Panc1 (cell line): Measurements from ENCODE around the gene ADORA1. TPM values are rescaled to one million over a fixed set of nuclear protein-coding genes. Genes with fewer than 3 reads are reported as not detected.

ENCODE experiments used
- ATAC-seq: fragments of 200-7000 bp; cut with Tn5 transposase; 2 replicates; pipeline ENCODE4 v1.9.1; 2020; ENCODE audit warnings: mild to moderate bottlenecking, moderate library complexity
- BruUV-seq: library from RNA; stranded (reverse); fragments of 400-500 nt; replicated peaks from 2 replicates; lab custom pipeline; 2021; lab: Mats Ljungman, UMichigan
- CTCF ChIA-PET: fragments of 300-600 bp; sonication (Branson Sonifier 250); formaldehyde crosslinking; loops from one replicate; lab custom pipeline; 2022; ENCODE audit warnings: antibody characterized with exemption; lab: Charles Lee
- POLR2A ChIA-PET: fragments of 300-600 bp; sonication (Branson Sonifier 250); formaldehyde crosslinking; loops from one replicate; lab custom pipeline; 2022; ENCODE audit warnings: antibody characterized with exemption; lab: Charles Lee
- DNase-seq: peaks from one replicate; pipeline ENCODE4 v3.0.0-alpha.2; 2010; ENCODE audit warnings: low read depth, low spot score
- H3K27ac ChIP-seq: 2 replicates; pipeline ENCODE4 v1.5.1; 2011; ENCODE audit warnings: mild to moderate bottlenecking, low read length, inconsistent platforms
- H3K27me3 ChIP-seq: fragments of 200-500 bp; sonication (Bioruptor generic); 2 replicates; pipeline ENCODE4 v1.6.0; 2014; ENCODE audit warnings: low read length, inconsistent platforms; ENCODE audit not compliant: control insufficient read depth, insufficient read depth
- H3K36me3 ChIP-seq: fragments of 200-500 bp; sonication (Bioruptor generic); 2 replicates; pipeline ENCODE4 v1.5.1; 2014; ENCODE audit warnings: inconsistent platforms, mild to moderate bottlenecking, low read length, moderate library complexity; ENCODE audit not compliant: control insufficient read depth, insufficient read depth
- H3K4me1 ChIP-seq: 2 replicates; pipeline ENCODE4 v1.5.1; 2011; ENCODE audit warnings: inconsistent platforms, mild to moderate bottlenecking, low read length, moderate library complexity; ENCODE audit not compliant: control insufficient read depth, insufficient read depth
- H3K4me3 ChIP-seq, 2 experiments: 2 replicates each; pipeline ENCODE4 v1.5.1; 2011 to 2012; ENCODE audit warnings: low read depth in 2 of 2, low read length in 2 of 2, mild to moderate bottlenecking in 2 of 2, inconsistent platforms in 1 of 2, moderate library complexity in 1 of 2
- H3K9me3 ChIP-seq: fragments of 200-500 bp; sonication (Bioruptor generic); 2 replicates; pipeline ENCODE4 v1.5.1; 2014; ENCODE audit warnings: low read depth, mild to moderate bottlenecking, inconsistent platforms, low read length, moderate library complexity; ENCODE audit not compliant: control insufficient read depth, insufficient read depth
- CTCF ChIP-seq: fragments of 450-650 bp; IDR thresholded peaks from 2 replicates; pipeline ENCODE4 v1.5.1; 2017; ENCODE audit warnings: mild to moderate bottlenecking
- POLR2AphosphoS5 ChIP-seq: IDR thresholded peaks from 2 replicates; pipeline ENCODE4 v1.6.1; 2012; ENCODE audit warnings: mild to moderate bottlenecking, low read depth, low read length, moderate library complexity
- SIN3A ChIP-seq: IDR thresholded peaks from 2 replicates; pipeline ENCODE4 v1.6.1; 2012; ENCODE audit warnings: low read depth, mild to moderate bottlenecking, low read length, moderate library complexity, borderline replicate concordance; ENCODE audit not compliant: insufficient read depth
- TCF7L2 ChIP-seq: IDR thresholded peaks from 2 replicates; pipeline ENCODE4 v1.6.1; 2011; ENCODE audit warnings: mild to moderate bottlenecking, low read depth, low read length, inconsistent platforms
- in situ Hi-C: cut with HindIII; loops from 2 replicates; pipeline ENCODE4 v1.10.0; 2016; ENCODE audit warnings: low sequenced_read_pairs, low pct_unique_long_range_greater_than_20kb
- intact Hi-C: fragments of 100-400 bp; cut with micrococcal nuclease; formaldehyde crosslinking; loops from one replicate; pipeline ENCODE4 v1.10.0; 2022; ENCODE audit not compliant: unreplicated experiment
- total RNA-seq: library from RNA; stranded (reverse); gene quantifications from one replicate; pipeline ENCODE4 v1.2.1, GENCODE V29; 2021; ENCODE audit not compliant: unreplicated experiment
- TF ChIP-seq, protein P1 (sequence below), 2 experiments: IDR thresholded peaks; 2 replicates each; pipeline ENCODE4 v1.6.1; 2011 to 2012; ENCODE audit warnings: low read depth in 2 of 2, control low read depth in 1 of 2, low read length in 1 of 2, mild to moderate bottlenecking in 1 of 2, moderate library complexity in 1 of 2; ENCODE audit not compliant: insufficient read depth in 1 of 2

ADORA1 gene
- total RNA-seq, 1 experiment from 2014 or later = 8.5 TPM

DNA sequence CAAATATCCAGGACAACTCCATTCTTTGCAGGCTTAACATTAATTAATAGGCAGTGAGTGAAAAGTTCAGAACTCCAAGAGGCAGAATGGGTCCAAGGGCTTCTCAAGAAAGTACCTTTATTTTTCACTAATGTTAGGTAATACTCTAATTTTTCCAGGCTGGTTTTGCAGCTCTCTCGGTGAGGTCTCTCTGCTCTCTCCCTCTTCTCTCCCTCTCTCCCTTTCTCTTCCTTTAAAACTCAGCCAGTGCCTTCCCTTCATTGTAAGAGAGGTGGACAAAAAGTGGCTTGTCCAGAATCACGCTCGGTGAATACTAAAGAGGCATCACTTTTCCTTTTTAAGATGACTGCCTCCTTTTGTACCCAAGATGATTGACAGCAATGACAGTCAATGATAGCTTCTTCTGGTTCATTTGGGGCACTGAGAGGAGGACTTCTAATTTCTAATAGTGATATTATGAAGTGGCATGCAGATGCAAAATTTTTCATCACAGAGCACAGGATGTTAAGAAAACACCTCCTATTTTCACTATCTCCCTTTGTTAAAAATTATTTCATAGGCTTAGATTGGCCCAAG lies 60.3 kb downstream of the ADORA1 start:
- POLR2A ChIA-PET = no interaction called here
- BruUV-seq = no TSS peak
- Histone ChIP-seq H3K27me3 (peaks cover 2% of the 10 kb centered on the region; the same call in 1 of the 2 replicates), H3K9me3 (no peaks in the 10 kb centered on the region), H3K4me3 (no peak overlapping the region), H3K4me1 (no peaks in the 10 kb centered on the region), H3K27ac (no peak overlapping the region), H3K36me3 (no peaks in the 10 kb centered on the region)
- intact Hi-C loops (no loop called here), in situ Hi-C loops (no loop called here)
- no peak for ATAC-seq
- no peak for TF ChIP-seq TCF7L2
- TF ChIP-seq CTCF = no peak
- no peak for TF ChIP-seq POLR2AphosphoS5
- no peak for TF ChIP-seq SIN3A
- TF ChIP-seq, protein P1, sequence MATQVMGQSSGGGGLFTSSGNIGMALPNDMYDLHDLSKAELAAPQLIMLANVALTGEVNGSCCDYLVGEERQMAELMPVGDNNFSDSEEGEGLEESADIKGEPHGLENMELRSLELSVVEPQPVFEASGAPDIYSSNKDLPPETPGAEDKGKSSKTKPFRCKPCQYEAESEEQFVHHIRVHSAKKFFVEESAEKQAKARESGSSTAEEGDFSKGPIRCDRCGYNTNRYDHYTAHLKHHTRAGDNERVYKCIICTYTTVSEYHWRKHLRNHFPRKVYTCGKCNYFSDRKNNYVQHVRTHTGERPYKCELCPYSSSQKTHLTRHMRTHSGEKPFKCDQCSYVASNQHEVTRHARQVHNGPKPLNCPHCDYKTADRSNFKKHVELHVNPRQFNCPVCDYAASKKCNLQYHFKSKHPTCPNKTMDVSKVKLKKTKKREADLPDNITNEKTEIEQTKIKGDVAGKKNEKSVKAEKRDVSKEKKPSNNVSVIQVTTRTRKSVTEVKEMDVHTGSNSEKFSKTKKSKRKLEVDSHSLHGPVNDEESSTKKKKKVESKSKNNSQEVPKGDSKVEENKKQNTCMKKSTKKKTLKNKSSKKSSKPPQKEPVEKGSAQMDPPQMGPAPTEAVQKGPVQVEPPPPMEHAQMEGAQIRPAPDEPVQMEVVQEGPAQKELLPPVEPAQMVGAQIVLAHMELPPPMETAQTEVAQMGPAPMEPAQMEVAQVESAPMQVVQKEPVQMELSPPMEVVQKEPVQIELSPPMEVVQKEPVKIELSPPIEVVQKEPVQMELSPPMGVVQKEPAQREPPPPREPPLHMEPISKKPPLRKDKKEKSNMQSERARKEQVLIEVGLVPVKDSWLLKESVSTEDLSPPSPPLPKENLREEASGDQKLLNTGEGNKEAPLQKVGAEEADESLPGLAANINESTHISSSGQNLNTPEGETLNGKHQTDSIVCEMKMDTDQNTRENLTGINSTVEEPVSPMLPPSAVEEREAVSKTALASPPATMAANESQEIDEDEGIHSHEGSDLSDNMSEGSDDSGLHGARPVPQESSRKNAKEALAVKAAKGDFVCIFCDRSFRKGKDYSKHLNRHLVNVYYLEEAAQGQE (IDR thresholded peaks at IDR 0.05; ENCODE audit: insufficient read depth in 1 of 2, low read depth in 2 of 2, low read length in 1 of 2) = no peak
- DNase-seq = no peak
- CTCF ChIA-PET = no interaction called here

DNA sequence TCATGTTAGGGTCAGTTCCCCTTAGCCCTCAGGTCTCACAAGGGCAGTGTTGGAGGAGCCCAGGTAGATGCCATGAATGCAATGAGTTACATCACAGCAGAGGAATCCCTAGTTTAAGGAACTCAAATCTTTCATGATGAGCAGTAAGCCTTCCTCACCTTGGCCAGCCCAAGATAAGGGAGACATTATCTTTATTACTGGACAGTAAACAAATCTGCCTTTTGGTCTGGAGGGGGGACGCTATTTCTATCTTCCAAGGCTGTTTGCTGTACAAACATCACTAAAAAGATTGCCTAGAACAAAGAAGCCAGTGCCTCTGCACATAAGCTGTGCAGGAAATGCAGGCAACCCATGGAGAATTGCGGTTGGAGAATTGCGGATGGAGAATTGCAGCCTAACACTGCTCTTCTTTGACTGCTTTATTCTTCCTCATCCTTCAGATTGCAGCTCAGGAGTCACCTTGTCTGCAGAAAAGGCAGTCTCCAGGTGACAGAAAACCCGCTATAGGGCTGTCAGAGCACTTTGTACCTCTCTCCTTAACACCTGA lies 61.2 kb downstream of the ADORA1 start:
- ATAC-seq = no peak
- Histone ChIP-seq H3K4me3 (no peak overlapping the region), H3K36me3 (no peaks in the 10 kb centered on the region), H3K4me1 (no peaks in the 10 kb centered on the region), H3K27ac (no peak overlapping the region), H3K27me3 (peaks cover 2% of the 10 kb centered on the region; the same call in 1 of the 2 replicates), H3K9me3 (no peaks in the 10 kb centered on the region)
- BruUV-seq = no TSS peak
- ChIA-PET CTCF (no interaction called here), POLR2A (no interaction called here)
- TF ChIP-seq TCF7L2 (no peak), POLR2AphosphoS5 (no peak), SIN3A (no peak), CTCF (no peak)
- TF ChIP-seq, protein P1 (IDR thresholded peaks at IDR 0.05; ENCODE audit: insufficient read depth in 1 of 2, low read depth in 2 of 2, low read length in 1 of 2) = no peak
- no peak for DNase-seq
- intact Hi-C loops = no loop called here
- in situ Hi-C loops = no loop called here
